HG02588 (cell line): ENCODE data around the gene PIK3C3.

ENCODE experiments used
- ATAC-seq: cut with Tn5 transposase; IDR thresholded peaks from one replicate; pipeline ENCODE4 v1.9.1; 2021; ENCODE audit warnings: mild to moderate bottlenecking, moderate library complexity; ENCODE audit not compliant: unreplicated experiment

PIK3C3 gene

GRCh38 chr18:41954827-41955613 is at the start of gene PIK3C3:
Gene PIK3C3, plus strand, starts transcription at chr18:41955234. Its CDS starts 58 bp downstream, at chr18:41955292.
- ATAC-seq = peak; percentile 96

- ATAC-seq = no peak
Observed at GRCh38 chr18:41905786-41906527, 49.1 kb upstream of the PIK3C3 start.

- peak; percentile 85 for ATAC-seq
Observed at GRCh38 chr18:41906528-41907146, 48.4 kb upstream of the PIK3C3 start.

- ATAC-seq = no peak
Observed at GRCh38 chr18:41917181-41917580, 37.9 kb upstream of the PIK3C3 start.

- ATAC-seq = no peak
Observed at GRCh38 chr18:41921770-41922169, 33.3 kb upstream of the PIK3C3 start.

GRCh38 chr18:41922176-41922575 is 32.9 kb upstream of the PIK3C3 start:
- no peak for ATAC-seq

GRCh38 chr18:41922841-41923240 is 32.2 kb upstream of the PIK3C3 start:
- ATAC-seq = no peak

GRCh38 chr18:41923446-41923845 is 31.6 kb upstream of the PIK3C3 start:
- ATAC-seq = no peak

- ATAC-seq = no peak
Observed at GRCh38 chr18:41928581-41928980, 26.5 kb upstream of the PIK3C3 start.

GRCh38 chr18:41932899-41933298 is 22.1 kb upstream of the PIK3C3 start:
- no peak for ATAC-seq

GRCh38 chr18:41933778-41934177 is 21.3 kb upstream of the PIK3C3 start:
- ATAC-seq = no peak

- ATAC-seq = peak; percentile 57
Observed at GRCh38 chr18:41936471-41937134, 18.4 kb upstream of the PIK3C3 start.

- no peak for ATAC-seq
Observed at GRCh38 chr18:41938445-41938844, 16.6 kb upstream of the PIK3C3 start.

GRCh38 chr18:41939326-41939725 is 15.7 kb upstream of the PIK3C3 start:
- no peak for ATAC-seq

GRCh38 chr18:41940506-41941215 is 14.4 kb upstream of the PIK3C3 start:
- ATAC-seq = no peak

GRCh38 chr18:41942254-41942653 is 12.8 kb upstream of the PIK3C3 start:
- no peak for ATAC-seq

GRCh38 chr18:41948544-41949110 is 6.4 kb upstream of the PIK3C3 start:
- no peak for ATAC-seq

- no peak for ATAC-seq
Observed at GRCh38 chr18:41949206-41949920, 5.7 kb upstream of the PIK3C3 start.

GRCh38 chr18:41955688-41956087 is 654 bp downstream of the PIK3C3 start:
- ATAC-seq = no peak

GRCh38 chr18:41959045-41959444 is 4.0 kb downstream of the PIK3C3 start:
- no peak for ATAC-seq
